Measurements from ENCODE around the gene LCMT1. TPM values are rescaled to one million over a fixed set of nuclear protein-coding genes. Genes with fewer than 3 reads are reported as not detected.
"Not testable (repeated sequence)": the region's sequence is repeated elsewhere in the genome, so short reads cannot be mapped to it uniquely, and the experiment has no call there.

LCMT1 gene
- total RNA-seq, 1 donor from 2014 or later, result 28.8 TPM

GRCh38 chr16:25093208-25094061 is 18.1 kb upstream of the LCMT1 start:
- no peak for DNase-seq (ENCODE audit: extremely low read depth, low read depth, low spot score)

DNA sequence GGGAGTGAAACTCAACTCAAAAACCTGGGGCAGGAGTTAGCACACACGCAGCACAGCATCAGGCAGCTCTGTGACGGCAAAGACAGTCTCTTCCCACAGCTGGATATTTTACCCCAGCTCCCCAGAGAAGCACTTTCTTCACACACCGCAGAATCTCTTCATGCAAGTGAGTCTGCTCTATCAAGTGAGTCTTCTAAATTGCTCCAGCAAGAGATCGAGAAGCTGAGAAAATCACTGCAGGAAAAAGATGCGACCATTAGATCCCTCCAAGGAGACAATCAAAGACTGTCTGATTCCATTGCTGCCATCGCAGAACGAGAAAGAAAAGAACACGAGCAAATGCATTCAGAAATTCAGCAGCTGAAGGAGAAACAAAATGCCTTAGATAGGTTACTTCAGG is 16.9 kb upstream of the LCMT1 start:
- no peak for DNase-seq (ENCODE audit: extremely low read depth, low read depth, low spot score)

DNA sequence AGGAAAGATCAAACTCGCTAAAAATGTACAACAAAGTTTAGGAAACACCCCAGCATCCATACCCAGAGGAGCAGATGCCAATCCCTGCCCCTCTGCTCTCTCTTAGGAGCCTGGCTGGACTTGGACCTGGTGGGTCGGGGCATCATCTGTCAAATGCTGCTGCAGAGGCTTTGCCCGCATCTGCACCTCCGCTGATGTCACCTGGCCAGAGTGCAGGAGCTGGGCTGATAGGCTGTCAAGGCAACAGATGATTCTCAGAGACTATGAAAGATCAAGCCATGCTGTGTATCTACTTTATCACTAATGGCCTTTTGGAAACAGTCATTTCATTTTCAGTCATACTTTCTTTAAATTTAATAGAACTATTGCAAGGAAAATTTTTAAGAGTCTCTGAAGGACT is 15.9 kb upstream of the LCMT1 start:
- DNase-seq (ENCODE audit: extremely low read depth, low read depth, low spot score), result no peak

GRCh38 chr16:25097276-25097975 is 14.1 kb upstream of the LCMT1 start:
- DNase-seq (ENCODE audit: extremely low read depth, low read depth, low spot score), result no peak

DNA sequence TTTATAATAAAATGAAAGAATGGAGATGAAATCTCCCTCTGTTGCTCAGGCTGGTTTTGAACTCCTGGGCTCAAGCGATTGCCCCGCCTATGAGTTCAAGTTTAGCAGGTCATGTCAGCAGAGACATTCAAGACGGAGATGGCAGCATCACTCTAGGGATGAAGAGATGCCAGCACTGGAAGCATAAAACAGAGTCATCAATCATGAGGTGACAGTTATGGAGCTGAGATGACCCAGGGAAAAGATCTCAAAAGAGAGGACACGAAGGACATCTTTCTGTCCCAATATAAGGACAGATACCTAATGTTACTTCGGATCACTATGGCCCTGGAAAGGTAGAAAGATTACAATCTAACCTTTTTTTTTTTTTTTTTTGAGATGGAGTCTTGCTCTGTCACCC is 11.0 kb upstream of the LCMT1 start:
- no peak for DNase-seq (ENCODE audit: extremely low read depth, low read depth, low spot score)

GRCh38 chr16:25106567-25107465 is 4.7 kb upstream of the LCMT1 start:
- DNase-seq (ENCODE audit: extremely low read depth, low read depth, low spot score), result no peak

GRCh38 chr16:25107466-25107792 is 4.1 kb upstream of the LCMT1 start:
- no peak for DNase-seq (ENCODE audit: extremely low read depth, low read depth, low spot score)

DNA sequence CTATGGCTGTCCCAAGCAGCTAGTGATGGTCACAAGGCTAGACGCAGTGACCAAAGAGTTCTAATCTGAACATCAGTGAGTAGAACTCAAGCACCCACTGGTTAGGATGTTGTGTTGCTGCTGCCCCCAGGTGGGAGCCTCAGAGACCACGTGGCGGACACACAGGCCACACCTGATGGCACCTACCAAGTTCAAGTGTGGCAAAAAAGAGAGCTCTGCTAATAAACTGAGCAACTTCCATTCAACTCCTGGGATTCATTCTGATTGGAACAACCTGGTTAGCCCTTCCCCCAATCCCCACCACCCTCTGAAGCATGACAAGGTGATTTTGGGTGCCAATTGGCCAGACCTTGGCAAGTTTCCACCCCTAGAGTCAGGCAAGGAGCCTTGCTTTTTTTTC is 3.5 kb upstream of the LCMT1 start:
- DNase-seq (ENCODE audit: extremely low read depth, low read depth, low spot score), result no peak

DNA sequence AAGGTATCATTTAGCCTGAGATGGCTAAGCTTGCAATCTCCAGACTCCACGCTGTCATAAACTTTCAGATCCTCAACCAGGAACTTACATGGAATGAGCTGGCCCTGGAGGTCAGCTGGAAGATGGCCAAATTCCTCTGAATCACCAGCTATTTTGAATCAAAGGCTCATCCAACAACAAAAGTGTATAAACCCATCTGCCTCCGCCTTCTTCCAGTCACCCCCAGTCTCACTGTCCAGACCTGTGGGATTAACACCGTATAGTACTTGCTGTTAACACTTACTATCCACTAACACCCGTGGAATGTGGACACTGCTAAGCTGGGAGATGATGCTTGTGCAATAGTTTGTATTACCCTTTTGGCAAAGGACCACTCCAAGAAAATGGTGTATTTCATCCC is 1.9 kb upstream of the LCMT1 start:
- DNase-seq (ENCODE audit: extremely low read depth, low read depth, low spot score), result peak; percentile 88

DNA sequence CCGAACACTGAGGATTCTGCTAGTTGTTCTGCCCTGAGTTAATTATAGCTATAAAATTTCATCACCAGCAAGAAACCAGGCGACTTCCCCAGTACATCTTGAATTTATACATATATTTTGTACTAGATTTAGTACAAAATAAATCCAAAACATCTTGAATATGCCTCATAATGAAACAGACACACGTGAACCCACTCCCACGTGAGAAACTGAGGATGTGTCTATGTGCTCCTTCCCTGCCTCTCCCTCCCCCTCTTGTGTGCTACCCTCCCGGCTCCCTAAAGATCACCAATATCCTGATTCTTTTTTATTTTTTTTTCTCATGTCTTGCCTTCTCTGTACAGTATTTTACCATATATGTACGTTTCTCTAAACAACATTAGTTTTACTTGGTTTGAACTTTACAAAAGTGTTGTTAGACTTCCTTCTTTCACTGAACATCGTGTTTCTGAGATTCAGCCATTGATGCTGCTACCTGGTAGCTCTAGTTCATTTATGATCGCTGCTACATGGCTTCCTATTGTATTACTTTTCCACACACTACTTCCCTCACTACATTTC is 1.1 kb upstream of the LCMT1 start:
- DNase-seq (ENCODE audit: extremely low read depth, low read depth, low spot score), result no peak

DNA sequence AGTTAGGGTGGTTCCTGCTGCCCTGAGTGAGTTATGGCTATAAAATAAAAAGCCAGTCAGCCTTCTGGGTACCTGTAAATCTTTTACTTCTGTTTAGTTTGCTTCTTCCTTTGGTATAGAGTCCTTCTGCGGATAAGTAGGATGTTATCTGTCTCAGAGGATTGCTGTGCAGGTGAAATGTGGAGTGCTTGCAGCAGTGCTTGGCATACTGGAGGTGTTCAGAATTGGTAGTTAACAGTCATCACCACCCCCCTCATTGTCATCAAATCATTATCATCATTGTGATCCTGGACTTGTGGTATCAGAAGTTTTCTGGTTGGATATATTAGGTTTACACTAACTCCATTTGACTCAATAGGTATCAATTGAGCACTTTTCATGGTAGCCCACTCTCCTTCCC is 2.6 kb downstream of the LCMT1 start:
- no peak for DNase-seq (ENCODE audit: extremely low read depth, low read depth, low spot score)

GRCh38 chr16:25118851-25119578 is 7.5 kb downstream of the LCMT1 start:
- no peak for DNase-seq (ENCODE audit: extremely low read depth, low read depth, low spot score)

DNA sequence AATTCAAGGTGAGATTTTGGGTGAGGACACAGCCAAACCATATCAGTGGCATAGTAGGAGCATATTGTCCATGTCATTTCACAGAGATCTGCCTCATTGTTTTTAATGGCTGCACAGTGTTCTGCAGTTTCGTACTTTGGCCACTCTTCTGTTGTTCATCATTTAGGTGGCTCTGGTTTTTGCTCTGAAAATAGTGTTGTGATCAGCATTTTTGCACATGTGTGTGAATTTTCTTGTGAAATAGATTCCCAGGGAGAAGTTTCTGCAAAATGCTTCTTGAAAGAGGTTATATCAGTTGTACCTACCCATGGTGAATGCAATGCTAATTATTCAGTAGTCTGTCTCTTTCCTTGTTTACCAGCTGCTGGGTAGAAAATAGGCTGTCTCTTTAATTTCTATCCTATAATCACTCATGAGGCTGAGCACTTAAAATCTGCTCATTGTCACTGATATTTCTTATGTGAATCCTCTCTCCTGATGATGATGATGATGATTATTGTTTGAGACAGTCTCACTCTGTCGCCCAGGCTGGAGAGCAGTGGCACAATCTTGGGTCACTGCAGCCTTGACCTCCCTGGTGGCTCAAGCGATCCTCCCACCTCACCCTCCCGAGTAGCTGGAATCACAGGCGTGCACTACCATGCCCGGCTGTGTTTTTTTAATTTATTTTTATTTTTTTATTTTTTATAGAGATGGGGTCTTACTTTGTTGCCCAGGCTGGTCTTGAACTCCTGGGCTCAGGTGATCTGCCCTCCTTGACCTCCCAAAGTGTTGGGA is 10.5 kb downstream of the LCMT1 start:
- DNase-seq (ENCODE audit: extremely low read depth, low read depth, low spot score), result no peak

DNA sequence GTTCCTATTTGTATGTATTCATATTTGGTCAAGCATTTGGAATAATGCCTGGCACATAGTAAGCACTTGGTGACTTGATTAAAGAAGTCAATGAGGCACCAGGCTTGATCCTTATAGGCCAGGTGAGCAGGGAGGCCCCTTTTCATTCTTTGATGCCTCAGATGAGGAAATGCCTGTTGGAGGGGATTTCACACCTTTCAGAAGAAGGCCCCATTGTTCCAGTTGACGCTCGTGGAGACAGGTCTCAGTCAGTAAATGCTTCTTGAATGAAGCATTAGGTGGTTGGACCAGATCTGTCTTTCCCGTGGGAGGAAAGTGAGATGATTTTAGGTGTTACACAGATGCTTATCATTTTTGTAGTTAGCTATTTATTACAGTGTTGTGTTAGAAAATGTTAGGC is 13.0 kb downstream of the LCMT1 start:
- DNase-seq (ENCODE audit: extremely low read depth, low read depth, low spot score), result no peak

- not testable (repeated sequence) for DNase-seq (ENCODE audit: extremely low read depth, low read depth, low spot score)
Measured at GRCh38 chr16:25126086-25126666, 14.6 kb downstream of the LCMT1 start.

GRCh38 chr16:25126820-25127232 is 15.3 kb downstream of the LCMT1 start:
- DNase-seq (ENCODE audit: extremely low read depth, low read depth, low spot score), result no peak

- not testable (repeated sequence) for DNase-seq (ENCODE audit: extremely low read depth, low read depth, low spot score)
Measured at GRCh38 chr16:25132751-25133150, 21.2 kb downstream of the LCMT1 start.

GRCh38 chr16:25134166-25134700 is 22.7 kb downstream of the LCMT1 start:
- no peak for DNase-seq (ENCODE audit: extremely low read depth, low read depth, low spot score)
